Thoracic aorta (tissue), 2 donors: ENCODE data around the gene PBXIP1. TPM values are rescaled to one million over a fixed set of nuclear protein-coding genes. Genes with fewer than 3 reads are reported as not detected.

Experiments used
- ATAC-seq: fragments of 150-250 bp; one replicate; pipeline ENCODE4 v1.8.0; 2017; ENCODE audit warnings: low read depth; ENCODE audit not compliant: insufficient number of reproducible peaks, low FRiP score
- DNase-seq: peaks from one replicate; pipeline ENCODE4 v3.0.0-alpha.2; 2020; ENCODE audit warnings: low spot score
- H3K27ac ChIP-seq, 2 donors: fragments of 200-600 bp; sonication (generic); 1 replicate in 1 of 2; 2 replicates in 1 of 2; pipeline ENCODE4 v1.5.1; 2016; ENCODE audit warnings: mild to moderate bottlenecking in 2 of 2, moderate library complexity in 2 of 2
- H3K27me3 ChIP-seq: fragments of 200-600 bp; sonication (generic); replicated peaks from 2 replicates; pipeline ENCODE4 v1.6.0; 2016; ENCODE audit warnings: mild to moderate bottlenecking; ENCODE audit not compliant: insufficient read depth
- H3K36me3 ChIP-seq: fragments of 200-600 bp; sonication (generic); one replicate; pipeline ENCODE4 v1.5.1; 2016
- H3K4me1 ChIP-seq, 2 donors: fragments of 200-600 bp; sonication (generic); 1 replicate in 1 of 2; 2 replicates in 1 of 2; pipeline versions ENCODE4 v1.5.1 to v1.6.0; 2016; ENCODE audit warnings: low read depth in 2 of 2, mild to moderate bottlenecking in 1 of 2; ENCODE audit not compliant: control insufficient read depth in 1 of 2
- H3K4me3 ChIP-seq: fragments of 200-600 bp; sonication (generic); 2 replicates; pipeline ENCODE4 v1.5.1; 2016; ENCODE audit warnings: mild to moderate bottlenecking
- H3K9me3 ChIP-seq: fragments of 200-600 bp; sonication (generic); 2 replicates; pipeline ENCODE4 v1.5.1; 2016
- total RNA-seq, 2 donors: library from RNA; depleted of rRNA; stranded (reverse); fragments of >200 nt; gene quantifications; one replicate each; pipeline versions ENCODE4 v1.1.0 to v1.2.3, GENCODE V29; 2016
- TF ChIP-seq, protein P1 (sequence below): fragments of 200-600 bp; sonication (generic); IDR thresholded peaks from one replicate; pipeline ENCODE4 v1.5.1; 2019; ENCODE audit warnings: antibody characterized with exemption

Gene PBXIP1, protein sequence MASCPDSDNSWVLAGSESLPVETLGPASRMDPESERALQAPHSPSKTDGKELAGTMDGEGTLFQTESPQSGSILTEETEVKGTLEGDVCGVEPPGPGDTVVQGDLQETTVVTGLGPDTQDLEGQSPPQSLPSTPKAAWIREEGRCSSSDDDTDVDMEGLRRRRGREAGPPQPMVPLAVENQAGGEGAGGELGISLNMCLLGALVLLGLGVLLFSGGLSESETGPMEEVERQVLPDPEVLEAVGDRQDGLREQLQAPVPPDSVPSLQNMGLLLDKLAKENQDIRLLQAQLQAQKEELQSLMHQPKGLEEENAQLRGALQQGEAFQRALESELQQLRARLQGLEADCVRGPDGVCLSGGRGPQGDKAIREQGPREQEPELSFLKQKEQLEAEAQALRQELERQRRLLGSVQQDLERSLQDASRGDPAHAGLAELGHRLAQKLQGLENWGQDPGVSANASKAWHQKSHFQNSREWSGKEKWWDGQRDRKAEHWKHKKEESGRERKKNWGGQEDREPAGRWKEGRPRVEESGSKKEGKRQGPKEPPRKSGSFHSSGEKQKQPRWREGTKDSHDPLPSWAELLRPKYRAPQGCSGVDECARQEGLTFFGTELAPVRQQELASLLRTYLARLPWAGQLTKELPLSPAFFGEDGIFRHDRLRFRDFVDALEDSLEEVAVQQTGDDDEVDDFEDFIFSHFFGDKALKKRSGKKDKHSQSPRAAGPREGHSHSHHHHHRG
- total RNA-seq: 100 to 1,000 TPM; 185 to 227 TPM

DNA sequence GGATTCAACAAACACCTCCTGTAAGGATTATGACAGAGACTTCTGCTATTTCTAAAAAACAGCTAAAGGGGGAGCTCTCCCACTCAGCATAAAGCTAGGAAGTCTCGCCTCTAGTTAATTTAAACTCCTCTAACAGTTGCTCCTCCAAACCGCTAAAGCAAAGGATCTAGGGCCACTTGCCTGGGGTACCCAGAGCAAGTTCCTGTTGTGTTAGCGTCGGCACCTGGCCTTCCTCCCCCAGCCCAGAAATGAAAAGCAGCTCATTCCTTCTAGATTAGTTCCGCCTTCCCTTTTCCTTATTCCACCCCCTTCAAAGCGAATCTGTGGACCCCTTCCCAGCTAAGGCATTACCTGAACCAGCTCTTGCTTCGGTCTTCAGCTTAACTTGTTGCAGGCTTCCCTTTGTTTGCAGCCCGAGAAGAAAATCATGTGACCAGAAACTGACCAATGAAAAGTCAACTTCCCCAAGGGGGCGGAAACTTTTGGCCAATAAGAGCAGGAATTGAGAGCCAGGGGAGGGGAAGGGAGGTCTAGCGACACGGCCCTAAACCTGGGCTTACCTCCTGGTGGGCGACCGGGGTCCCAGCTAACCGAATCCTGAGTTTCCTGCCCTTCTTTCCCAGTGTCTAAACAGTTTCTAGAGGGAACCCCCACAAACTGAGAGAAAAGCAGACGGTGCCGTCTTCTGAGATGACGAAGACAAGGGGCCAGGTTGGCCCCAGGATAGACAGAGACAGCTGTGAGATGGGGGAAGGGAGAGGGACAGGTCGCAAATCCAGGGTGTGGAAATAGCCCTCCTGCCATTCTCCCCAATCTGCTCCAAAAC lies at the start of gene PBXIP1:
Gene PBXIP1 (minus strand): TSS at position 382 of the 826 bp plus-strand sequence. CDS start 2,378 bp downstream, outside the sequence.
- Histone ChIP-seq H3K4me3 (peak within 1 kb of the TSS; percentile 77), H3K27ac (peak within 1 kb of the TSS; percentile 81 to 85), H3K27me3 (no peaks in the 10 kb centered on the region), H3K4me1 (peaks cover 38 to 60% of the 10 kb centered on the region in 2 donors), H3K9me3 (no peaks in the 10 kb centered on the region), H3K36me3 (peaks cover 12% of the 10 kb centered on the region)
- ATAC-seq: peak; percentile 64
- DNase-seq: peak; percentile 40
- TF ChIP-seq, protein P1, sequence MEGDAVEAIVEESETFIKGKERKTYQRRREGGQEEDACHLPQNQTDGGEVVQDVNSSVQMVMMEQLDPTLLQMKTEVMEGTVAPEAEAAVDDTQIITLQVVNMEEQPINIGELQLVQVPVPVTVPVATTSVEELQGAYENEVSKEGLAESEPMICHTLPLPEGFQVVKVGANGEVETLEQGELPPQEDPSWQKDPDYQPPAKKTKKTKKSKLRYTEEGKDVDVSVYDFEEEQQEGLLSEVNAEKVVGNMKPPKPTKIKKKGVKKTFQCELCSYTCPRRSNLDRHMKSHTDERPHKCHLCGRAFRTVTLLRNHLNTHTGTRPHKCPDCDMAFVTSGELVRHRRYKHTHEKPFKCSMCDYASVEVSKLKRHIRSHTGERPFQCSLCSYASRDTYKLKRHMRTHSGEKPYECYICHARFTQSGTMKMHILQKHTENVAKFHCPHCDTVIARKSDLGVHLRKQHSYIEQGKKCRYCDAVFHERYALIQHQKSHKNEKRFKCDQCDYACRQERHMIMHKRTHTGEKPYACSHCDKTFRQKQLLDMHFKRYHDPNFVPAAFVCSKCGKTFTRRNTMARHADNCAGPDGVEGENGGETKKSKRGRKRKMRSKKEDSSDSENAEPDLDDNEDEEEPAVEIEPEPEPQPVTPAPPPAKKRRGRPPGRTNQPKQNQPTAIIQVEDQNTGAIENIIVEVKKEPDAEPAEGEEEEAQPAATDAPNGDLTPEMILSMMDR: no peak

DNA sequence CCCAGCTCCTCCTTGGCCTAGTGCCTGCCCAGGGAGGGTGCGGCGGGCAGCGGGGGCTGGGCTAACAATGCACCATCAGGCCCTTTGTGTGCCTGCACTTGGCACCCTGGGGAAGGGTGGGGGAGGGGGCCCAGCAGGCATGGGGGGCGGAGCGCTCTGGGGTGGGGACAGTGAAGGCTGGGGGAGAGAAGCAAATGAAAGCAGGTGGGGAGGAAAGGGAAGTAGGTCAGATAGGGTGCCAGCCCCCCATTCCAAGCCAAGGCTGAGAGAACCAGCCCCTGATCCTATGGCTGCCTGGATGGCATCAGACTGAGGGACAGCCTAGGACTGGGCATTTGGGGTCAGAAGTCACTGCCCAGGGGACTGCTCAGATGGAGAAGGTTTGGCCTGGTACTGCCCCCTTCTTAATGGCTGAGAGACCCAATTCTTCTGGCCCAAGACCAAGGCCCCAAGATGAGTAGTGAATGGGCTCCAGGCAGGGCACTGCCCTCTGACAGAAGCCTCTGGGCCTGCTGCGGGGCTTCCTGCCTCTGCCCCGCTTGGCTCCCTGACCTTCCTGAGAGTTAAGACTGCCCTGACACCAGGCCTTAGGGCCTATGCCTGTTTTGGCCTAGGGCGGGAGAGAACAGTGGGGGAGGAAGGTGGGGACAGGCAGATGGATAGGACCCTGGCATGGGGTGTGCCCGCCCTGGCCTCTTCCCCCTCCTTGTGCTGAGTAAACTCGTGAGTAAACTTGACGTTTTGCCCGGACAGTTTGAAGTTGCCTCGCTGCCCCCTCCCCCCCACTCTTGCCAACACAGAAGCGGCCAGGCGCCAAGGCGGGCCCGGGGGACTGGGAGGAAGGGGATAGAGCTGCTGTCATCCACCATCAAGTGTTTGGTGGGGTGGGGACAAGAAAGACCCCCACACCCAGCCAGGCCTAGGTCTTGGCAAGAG lies 49.4 kb upstream of the PBXIP1 start:
- TF ChIP-seq, protein P1: no peak
- H3K4me1 ChIP-seq: peaks cover 45 to 51% of the 10 kb centered on the region in 2 donors
- no peaks in the 10 kb centered on the region for H3K27me3 ChIP-seq
- peak overlapping the region; percentile 99 for H3K4me3 ChIP-seq
- peak; percentile 33 for DNase-seq
- ATAC-seq: no peak
- peak overlapping the region; percentile 92 to 99 for H3K27ac ChIP-seq
- peaks cover 3% of the 10 kb centered on the region for H3K36me3 ChIP-seq
- H3K9me3 ChIP-seq: no peaks in the 10 kb centered on the region

DNA sequence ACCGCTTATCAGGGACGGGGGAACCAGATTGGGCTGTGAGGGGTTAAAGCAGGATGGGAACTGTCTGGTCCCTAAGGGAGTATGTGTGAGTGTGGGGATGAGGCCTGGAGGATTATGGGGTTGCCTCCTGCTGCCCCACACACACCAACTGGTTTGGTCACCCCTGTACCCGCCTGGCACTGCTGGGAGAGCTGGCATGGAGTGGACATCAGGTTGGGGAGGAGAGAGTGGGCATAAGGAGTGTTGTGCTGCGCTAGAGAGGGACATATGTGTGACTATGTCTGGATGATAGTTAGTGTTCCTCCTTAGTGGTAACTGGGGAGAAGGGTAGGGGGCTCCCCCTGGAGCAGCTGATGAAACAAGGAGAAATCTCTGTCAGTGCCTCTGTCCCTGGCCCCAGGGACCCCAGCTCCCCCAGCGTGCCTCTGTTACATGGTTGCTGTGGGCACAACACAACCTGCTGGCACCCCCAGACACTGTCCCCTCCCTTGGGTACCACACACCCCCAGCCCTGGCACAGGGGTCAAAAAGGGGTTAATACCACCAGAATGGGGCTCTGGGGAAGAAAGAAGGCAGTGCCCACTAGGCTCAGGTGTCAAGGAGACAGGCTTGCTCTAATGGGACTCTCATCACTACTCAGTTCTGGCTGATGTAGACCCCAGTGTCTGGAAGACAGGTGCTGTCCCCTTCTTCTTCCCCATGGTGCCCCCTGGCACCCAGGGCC lies 48.6 kb upstream of the PBXIP1 start:
- DNase-seq (no peak), ATAC-seq (no peak)
- TF ChIP-seq, protein P1: no peak
- Histone ChIP-seq H3K9me3 (no peaks in the 10 kb centered on the region), H3K27ac (peak overlapping the region; percentile 92 to 99), H3K27me3 (no peaks in the 10 kb centered on the region), H3K36me3 (no peaks in the 10 kb centered on the region), H3K4me3 (peak overlapping the region; percentile 99), H3K4me1 (peaks cover 52 to 57% of the 10 kb centered on the region in 2 donors)

DNA sequence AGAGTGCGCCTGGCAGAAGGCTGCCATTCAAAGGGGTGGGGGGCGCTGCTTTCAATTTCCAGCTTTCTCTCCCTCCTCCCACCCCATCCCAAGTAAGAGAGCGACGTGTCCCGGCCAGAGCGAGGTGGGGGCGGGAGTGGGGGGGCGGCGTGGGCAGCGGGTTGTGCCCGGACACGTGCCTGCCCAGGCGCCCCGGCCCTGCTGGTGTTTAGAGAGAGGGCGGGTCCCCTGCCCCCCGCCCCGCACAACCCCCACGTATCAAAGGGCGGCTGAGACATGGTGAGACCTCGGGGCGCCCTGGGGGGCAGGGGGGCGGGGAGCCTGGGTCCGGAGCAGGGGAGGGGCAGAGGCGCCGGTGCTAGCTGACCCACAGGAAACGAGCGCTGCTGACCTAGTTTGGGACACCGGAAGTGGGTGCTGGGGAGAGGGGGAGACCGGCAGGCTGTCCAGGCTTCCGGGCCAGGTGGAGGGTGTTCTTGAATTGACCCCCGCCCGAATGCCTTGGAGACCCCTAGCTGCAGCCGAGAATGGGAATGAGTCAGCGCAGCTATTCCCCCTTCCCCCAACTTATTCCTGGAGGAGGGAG lies 48.0 kb upstream of the PBXIP1 start:
- ATAC-seq (no peak), DNase-seq (no peak)
- H3K4me1 ChIP-seq: peaks cover 58 to 63% of the 10 kb centered on the region in 2 donors
- H3K4me3 ChIP-seq: peak overlapping the region; percentile 99
- H3K36me3 ChIP-seq: no peaks in the 10 kb centered on the region
- TF ChIP-seq, protein P1: no peak
- no peaks in the 10 kb centered on the region for H3K27me3 ChIP-seq
- H3K9me3 ChIP-seq: no peaks in the 10 kb centered on the region
- peak overlapping the region; percentile 92 to 99 for H3K27ac ChIP-seq
